SK-N-MC (cell line): Measurements from ENCODE around the gene CTBP1.

ENCODE experiments used
- EZH2 ChIP-seq: fragments of 200-600 bp; sonication (generic); IDR thresholded peaks from one replicate; pipeline ENCODE4 v1.6.1; 2017; ENCODE audit warnings: antibody characterized with exemption
- FOXP2 ChIP-seq: optimal IDR thresholded peaks from 2 replicates; pipeline ENCODE3; 2011; ENCODE audit warnings: mild to moderate bottlenecking, moderate library complexity; ENCODE audit not compliant: insufficient read depth; ENCODE audit errors: extremely low read length, control extremely low read depth

- TF ChIP-seq EZH2 (no peak), FOXP2 (no peak)
These were observed 17.8 kb downstream of the CTBP1 start for GRCh38 chr4:1230971-1231636.
